Trophoblast cell (in vitro differentiated cells and primary cell): ENCODE data around the gene SYTL1.

Source experiments
- DNase-seq, 2 donors: peaks; one replicate each; pipeline ENCODE4 v3.0.0-alpha.2; 2016
- H2AFZ ChIP-seq: 2 replicates; pipeline ENCODE4 v1.6.1; 2013; ENCODE audit warnings: low read length, moderate library complexity, mild to moderate bottlenecking; ENCODE audit not compliant: insufficient read depth, poor library complexity
- H2AK5ac ChIP-seq: 2 replicates; pipeline ENCODE4 v1.6.1; 2013; ENCODE audit warnings: mild to moderate bottlenecking, low read length
- H2BK120ac ChIP-seq: 2 replicates; pipeline ENCODE4 v1.6.1; 2013; ENCODE audit warnings: low read length, mild to moderate bottlenecking, moderate library complexity; ENCODE audit not compliant: insufficient read depth, poor library complexity
- H2BK12ac ChIP-seq: 2 replicates; pipeline ENCODE4 v1.6.1; 2013; ENCODE audit warnings: mild to moderate bottlenecking, low read length, moderate library complexity
- H2BK5ac ChIP-seq: 2 replicates; pipeline ENCODE4 v1.6.1; 2013; ENCODE audit warnings: low read length, low read depth, moderate library complexity, mild to moderate bottlenecking; ENCODE audit not compliant: poor library complexity
- H3K14ac ChIP-seq: 2 replicates; pipeline ENCODE4 v1.6.1; 2013; ENCODE audit warnings: mild to moderate bottlenecking, low read length
- H3K18ac ChIP-seq: 2 replicates; pipeline ENCODE4 v1.6.1; 2013; ENCODE audit warnings: mild to moderate bottlenecking, low read length
- H3K23ac ChIP-seq: 2 replicates; pipeline ENCODE4 v1.6.1; 2013; ENCODE audit warnings: low read length
- H3K27ac ChIP-seq: 2 replicates; pipeline ENCODE4 v1.5.1; 2013; ENCODE audit warnings: low read depth, mild to moderate bottlenecking, inconsistent platforms, low read length, moderate library complexity
- H3K27me3 ChIP-seq: 2 replicates; pipeline ENCODE4 v1.6.1; 2013; ENCODE audit warnings: inconsistent platforms, mild to moderate bottlenecking, low read length, moderate library complexity; ENCODE audit not compliant: insufficient read depth
- H3K36me3 ChIP-seq, 2 experiments: 1 replicate in 1 of 2; 2 replicates in 1 of 2; pipeline ENCODE4 v1.6.1; 2013; ENCODE audit warnings: low read length in 2 of 2, mild to moderate bottlenecking in 2 of 2, moderate library complexity in 1 of 2; ENCODE audit not compliant: insufficient read depth in 2 of 2, control insufficient read depth in 1 of 2
- H3K4ac ChIP-seq: 2 replicates; pipeline ENCODE4 v1.6.1; 2013; ENCODE audit warnings: low read depth, mild to moderate bottlenecking, low read length, moderate library complexity
- H3K4me1 ChIP-seq, 2 experiments: 1 replicate in 1 of 2; 2 replicates in 1 of 2; pipeline ENCODE4 v1.6.1; 2013; ENCODE audit warnings: low read length in 2 of 2, mild to moderate bottlenecking in 2 of 2, moderate library complexity in 1 of 2; ENCODE audit not compliant: insufficient read depth in 2 of 2, control insufficient read depth in 1 of 2
- H3K4me2 ChIP-seq: 2 replicates; pipeline ENCODE4 v1.6.1; 2013; ENCODE audit warnings: inconsistent platforms, mild to moderate bottlenecking, low read length, moderate library complexity
- H3K4me3 ChIP-seq: 2 replicates; pipeline ENCODE4 v1.5.1; 2013; ENCODE audit warnings: mild to moderate bottlenecking, low read depth, low read length, inconsistent platforms
- H3K79me1 ChIP-seq: one replicate; pipeline ENCODE4 v1.6.1; 2013; ENCODE audit warnings: low read length
- H3K79me2 ChIP-seq: 2 replicates; pipeline ENCODE4 v1.6.1; 2013; ENCODE audit warnings: low read length, mild to moderate bottlenecking; ENCODE audit not compliant: control insufficient read depth, insufficient read depth, poor library complexity
- H3K9ac ChIP-seq: 2 replicates; pipeline ENCODE4 v1.6.1; 2013; ENCODE audit warnings: mild to moderate bottlenecking, low read length
- H3K9me3 ChIP-seq: 2 replicates; pipeline ENCODE4 v1.6.1; 2013; ENCODE audit warnings: low read depth, mild to moderate bottlenecking, control low read depth, inconsistent platforms, low read length; ENCODE audit not compliant: insufficient read depth
- H4K12ac ChIP-seq: 2 replicates; pipeline ENCODE4 v1.6.1; 2013; ENCODE audit warnings: low read depth, mild to moderate bottlenecking, low read length, moderate library complexity
- H4K8ac ChIP-seq: 2 replicates; pipeline ENCODE4 v1.6.1; 2013; ENCODE audit warnings: low read depth, mild to moderate bottlenecking, low read length, moderate library complexity
- H4K91ac ChIP-seq: one replicate; pipeline ENCODE4 v1.6.1; 2013; ENCODE audit warnings: low read depth, mild to moderate bottlenecking, low read length, moderate library complexity
- WGBS: extraction: QIAGEN DNeasy Blood & Tissue Kit; methylation state at CpG from one replicate; pipeline ENCODE4 v1.1.7; 2013; ENCODE audit warnings: missing lambda C conversion rate; ENCODE audit not compliant: insufficient read length, insufficient coverage; ENCODE audit errors: extremely low coverage; 5-methylcytosine and 5-hydroxymethylcytosine counted together

The SYTL1 gene

DNA sequence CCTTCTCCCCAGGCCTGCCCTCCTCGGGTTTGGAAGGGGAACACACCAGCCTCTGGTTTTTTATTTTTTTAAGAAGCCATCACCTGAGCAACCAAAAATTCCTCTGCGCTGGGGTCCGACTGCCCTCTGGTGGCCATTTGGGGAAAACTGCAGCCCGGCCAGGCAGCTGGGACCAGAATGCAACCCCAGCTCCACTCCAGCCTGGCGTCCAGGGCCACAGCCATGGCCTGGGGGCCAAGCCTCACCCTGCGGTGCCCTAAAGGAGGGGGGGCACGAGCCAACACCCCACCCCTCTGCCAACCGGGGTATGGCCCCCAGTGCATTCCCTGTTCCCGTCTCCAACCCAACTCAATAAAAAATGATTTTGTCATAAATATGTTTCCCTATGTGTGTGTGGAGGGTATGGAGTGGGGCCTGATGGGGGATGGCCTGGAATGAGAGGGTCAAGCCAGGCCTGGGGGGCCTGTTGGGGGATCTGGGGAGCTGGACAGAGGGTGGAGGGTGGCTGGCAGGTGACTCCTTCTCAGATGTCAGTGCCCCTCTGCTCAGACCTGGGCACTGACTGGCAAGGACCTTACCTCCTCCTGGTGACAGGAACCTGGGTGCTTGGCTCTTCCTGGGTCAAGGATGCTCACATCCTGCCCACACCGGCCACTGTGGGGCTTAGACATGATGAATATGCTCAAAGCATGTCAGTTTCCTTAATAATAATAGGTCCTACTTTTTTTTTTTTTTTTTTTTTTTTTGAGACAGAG, 53.8 kb downstream of the SYTL1 start:
- Histone ChIP-seq H2BK12ac (no peak overlapping the region), H3K4me1 (peaks cover 2 to 13% of the 10 kb centered on the region in 2 experiments), H4K12ac (no peak overlapping the region), H3K27ac (no peak overlapping the region), H2AK5ac (no peak overlapping the region), H3K4me3 (no peak overlapping the region), H3K36me3 (no peaks in the 10 kb centered on the region), H3K79me2 (no peaks in the 10 kb centered on the region), H3K79me1 (peaks cover 2% of the 10 kb centered on the region), H3K18ac (no peak overlapping the region), H2AFZ (no peak overlapping the region), H3K9me3 (peaks cover 2% of the 10 kb centered on the region), H3K4me2 (no peak overlapping the region), H4K91ac (no peak overlapping the region), H3K27me3 (no peaks in the 10 kb centered on the region), H2BK120ac (no peak overlapping the region), H4K8ac (no peak overlapping the region), H2BK5ac (no peak overlapping the region), H3K23ac (no peak overlapping the region), H3K4ac (no peak overlapping the region), H3K14ac (no peak overlapping the region), H3K9ac (no peak overlapping the region)
- peak; percentile 63 to 87 for DNase-seq
- WGBS = no CpG with 5 or more reads among the region's 10 CpGs

DNA sequence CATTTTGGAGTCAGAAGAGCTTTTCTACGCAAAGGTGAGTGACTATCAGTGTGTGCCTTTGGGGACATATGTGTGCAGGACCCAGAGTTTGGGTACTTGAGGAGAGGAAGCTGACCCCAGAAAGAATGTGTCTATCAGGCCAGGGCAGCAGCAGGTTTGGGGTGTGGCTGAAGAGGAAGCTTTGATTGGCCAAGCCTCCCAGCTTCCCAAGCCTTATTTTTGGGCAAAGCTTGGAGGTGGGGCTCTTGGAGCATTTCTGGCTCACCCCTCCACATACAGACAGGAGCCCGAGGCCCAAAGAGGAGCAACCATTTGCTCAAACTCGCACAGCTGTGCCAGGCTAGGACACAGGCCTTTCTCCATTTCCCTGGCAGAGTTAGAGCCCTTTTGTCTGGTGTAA, 55.3 kb downstream of the SYTL1 start:
- WGBS = no CpG with 5 or more reads among the region's 3 CpGs
- Histone ChIP-seq H2BK5ac (no peak overlapping the region), H3K4me2 (no peak overlapping the region), H3K4me3 (no peak overlapping the region), H3K36me3 (no peaks in the 10 kb centered on the region), H4K8ac (no peak overlapping the region), H3K79me1 (peaks cover 2% of the 10 kb centered on the region), H3K27ac (no peak overlapping the region), H4K91ac (no peak overlapping the region), H3K23ac (no peak overlapping the region), H3K4ac (no peak overlapping the region), H3K79me2 (no peaks in the 10 kb centered on the region), H3K9ac (no peak overlapping the region), H3K9me3 (peaks cover 2% of the 10 kb centered on the region), H3K27me3 (no peaks in the 10 kb centered on the region), H2AFZ (no peak overlapping the region), H2AK5ac (no peak overlapping the region), H2BK120ac (no peak overlapping the region), H3K4me1 (peaks cover 2 to 8% of the 10 kb centered on the region in 2 experiments), H4K12ac (no peak overlapping the region), H2BK12ac (no peak overlapping the region), H3K14ac (no peak overlapping the region), H3K18ac (no peak overlapping the region)
- DNase-seq = no peak

DNA sequence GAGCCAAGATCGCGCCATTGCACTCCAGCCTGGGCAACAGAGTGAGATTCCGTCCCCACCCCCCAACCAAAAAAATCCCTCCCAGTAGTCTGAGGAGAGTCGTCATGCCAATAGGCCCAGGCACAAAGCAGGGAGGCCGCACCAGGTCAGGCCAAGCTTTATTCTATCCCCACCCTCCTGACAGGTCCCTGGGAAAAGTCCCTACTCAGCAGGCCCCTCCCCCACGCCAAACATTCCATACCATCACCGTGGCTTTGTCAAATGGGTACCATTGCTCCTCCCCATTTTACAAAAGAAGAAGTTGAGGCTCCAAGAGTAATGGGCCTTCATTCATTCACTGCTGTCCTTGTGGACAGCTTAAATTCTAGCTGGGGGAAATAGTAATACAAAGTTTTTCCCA, 55.9 kb downstream of the SYTL1 start:
- Histone ChIP-seq H3K27me3 (no peaks in the 10 kb centered on the region), H3K23ac (no peak overlapping the region), H3K27ac (no peak overlapping the region), H3K4me1 (peaks cover 2 to 8% of the 10 kb centered on the region in 2 experiments), H2AK5ac (no peak overlapping the region), H3K14ac (no peak overlapping the region), H3K36me3 (no peaks in the 10 kb centered on the region), H3K4me3 (no peak overlapping the region), H4K91ac (no peak overlapping the region), H2BK120ac (no peak overlapping the region), H3K79me2 (no peaks in the 10 kb centered on the region), H3K79me1 (no peaks in the 10 kb centered on the region), H2BK5ac (no peak overlapping the region), H2BK12ac (no peak overlapping the region), H3K9me3 (peaks cover 4% of the 10 kb centered on the region), H4K8ac (no peak overlapping the region), H3K4ac (no peak overlapping the region), H3K9ac (no peak overlapping the region), H3K4me2 (no peak overlapping the region), H2AFZ (no peak overlapping the region), H3K18ac (no peak overlapping the region), H4K12ac (no peak overlapping the region)
- DNase-seq = no peak
- no CpG with 5 or more reads among the region's 7 CpGs for WGBS

- Histone ChIP-seq H2AK5ac (no peak overlapping the region), H3K27me3 (no peaks in the 10 kb centered on the region), H2AFZ (no peak overlapping the region), H3K9me3 (peaks cover 4% of the 10 kb centered on the region), H3K14ac (no peak overlapping the region), H3K36me3 (no peaks in the 10 kb centered on the region), H4K8ac (no peak overlapping the region), H3K27ac (no peak overlapping the region), H3K23ac (no peak overlapping the region), H3K79me1 (no peaks in the 10 kb centered on the region), H2BK12ac (no peak overlapping the region), H2BK5ac (no peak overlapping the region), H3K9ac (no peak overlapping the region), H4K91ac (no peak overlapping the region), H4K12ac (no peak overlapping the region), H3K4me3 (no peak overlapping the region), H3K79me2 (no peaks in the 10 kb centered on the region), H2BK120ac (no peak overlapping the region), H3K4me2 (no peak overlapping the region), H3K4ac (no peak overlapping the region), H3K4me1 (peaks cover 5 to 9% of the 10 kb centered on the region in 2 experiments), H3K18ac (no peak overlapping the region)
- WGBS = no CpG with 5 or more reads among the region's 4 CpGs
- no peak for DNase-seq
These were observed 56.8 kb downstream of the SYTL1 start for GRCh38 chr1:27398405-27399149.
